B cell (primary cell): Measurements from ENCODE around the gene CCR5. TPM values are rescaled to one million over a fixed set of nuclear protein-coding genes. Genes with fewer than 3 reads are reported as not detected.
"Not testable (repeated sequence)": the region's sequence is repeated elsewhere in the genome, so short reads cannot be mapped to it uniquely, and the experiment has no call there.

ENCODE experiments used
- ATAC-seq: fragments of 200-7000 bp; cut with Tn5 transposase; one replicate; pipeline ENCODE4 v1.10.0; 2021; ENCODE audit warnings: low read depth, mild to moderate bottlenecking, moderate number of reproducible peaks, moderate library complexity
- CTCF ChIA-PET: fragments of 350-600 bp; sonication (Branson Sonifier 250); formaldehyde crosslinking; loops from one replicate; lab custom pipeline; 2021; ENCODE audit warnings: antibody characterized with exemption, inconsistent platforms; lab: Charles Lee
- POLR2A ChIA-PET: fragments of 350-600 bp; sonication (Branson Sonifier 250); formaldehyde crosslinking; loops from one replicate; lab custom pipeline; 2021; ENCODE audit warnings: antibody characterized with exemption; lab: Charles Lee
- DNase-seq: peaks from one replicate; pipeline ENCODE4 v3.0.0; 2013
- H2AFZ ChIP-seq: 2 replicates; pipeline ENCODE4 v1.6.1; 2012; ENCODE audit warnings: mild to moderate bottlenecking, low read depth, low read length; ENCODE audit not compliant: insufficient read depth, poor library complexity, severe bottlenecking
- H3K27ac ChIP-seq, 2 donors: 1 replicate in 1 of 2; 2 replicates in 1 of 2; pipeline ENCODE4 v1.5.1; 2012 to 2013; ENCODE audit warnings: low read length in 2 of 2, mild to moderate bottlenecking in 2 of 2, moderate library complexity in 1 of 2
- H3K27me3 ChIP-seq, 4 experiments: fragments of 200-600 bp in 1 of 4; sonication (generic) in 1 of 4; replicated peaks in 1 of 4; 1 replicate in 2 of 4; 2 replicates in 2 of 4; pipeline versions ENCODE4 v1.6.1 to v1.7.0; 2013 to 2016; ENCODE audit warnings: low read length in 3 of 4, mild to moderate bottlenecking in 2 of 4, mixed read lengths in 1 of 4, moderate library complexity in 1 of 4; ENCODE audit not compliant: insufficient read depth in 4 of 4, control insufficient read depth in 3 of 4; ENCODE audit errors: control extremely low read depth in 1 of 4
- H3K36me3 ChIP-seq, 2 experiments: replicated peaks in 1 of 2; 1 replicate in 1 of 2; 2 replicates in 1 of 2; pipeline versions ENCODE4 v1.6.1 to v1.7.1; 2013; ENCODE audit warnings: low read length in 1 of 2; ENCODE audit not compliant: insufficient read depth in 2 of 2, control insufficient read depth in 1 of 2; ENCODE audit errors: control extremely low read depth in 1 of 2, extremely low read depth in 1 of 2
- H3K4me1 ChIP-seq, 2 donors: fragments of 200-600 bp in 1 of 2; sonication (generic) in 1 of 2; 1 replicate in 1 of 2; 2 replicates in 1 of 2; pipeline versions ENCODE4 v1.5.1 to v1.6.1; 2013 to 2017; ENCODE audit warnings: low read length in 2 of 2; ENCODE audit not compliant: control insufficient read depth in 2 of 2, insufficient read depth in 2 of 2
- H3K4me2 ChIP-seq: replicated peaks from 2 replicates; pipeline ENCODE3; 2012; ENCODE audit warnings: mild to moderate bottlenecking, low read depth, low read length; ENCODE audit not compliant: poor library complexity, severe bottlenecking
- H3K4me3 ChIP-seq, 5 experiments: fragments of 200-600 bp in 1 of 5; sonication (generic) in 1 of 5; 1 replicate in 3 of 5; 2 replicates in 2 of 5; pipeline versions ENCODE4 v1.5.1 to v1.7.0; 2011 to 2016; ENCODE audit warnings: low read length in 4 of 5, mild to moderate bottlenecking in 4 of 5, low read depth in 2 of 5, control low read depth in 1 of 5, moderate library complexity in 1 of 5; ENCODE audit not compliant: insufficient read depth in 1 of 5; ENCODE audit errors: control extremely low read depth in 1 of 5, extremely low read depth in 1 of 5
- H3K79me2 ChIP-seq: fragments of 200-600 bp; sonication (generic); one replicate; pipeline ENCODE4 v1.6.0; 2016; ENCODE audit warnings: low read length; ENCODE audit not compliant: control insufficient read depth, insufficient read depth
- H3K9ac ChIP-seq: fragments of 200-600 bp; sonication (generic); 2 replicates; pipeline ENCODE4 v1.6.1; 2017; ENCODE audit warnings: mild to moderate bottlenecking, low read length, moderate library complexity
- H3K9me3 ChIP-seq, 3 donors: one replicate each; pipeline versions ENCODE4 v1.6.1 to v1.7.1; 2013; ENCODE audit warnings: low read length in 2 of 3; ENCODE audit not compliant: control insufficient read depth in 2 of 3, insufficient read depth in 1 of 3; ENCODE audit errors: control extremely low read depth in 1 of 3
- H4K20me1 ChIP-seq: 2 replicates; pipeline ENCODE4 v1.6.0; 2012; ENCODE audit warnings: mild to moderate bottlenecking, low read length; ENCODE audit not compliant: insufficient read depth, control insufficient read depth, poor library complexity, severe bottlenecking
- H3K27ac Mint-ChIP-seq: one replicate; pipeline ENCODE4 v1.8.0; 2021; ENCODE audit warnings: mixed read lengths
- H3K27me3 Mint-ChIP-seq: one replicate; pipeline ENCODE4 v1.8.0; 2021; ENCODE audit warnings: mixed read lengths
- H3K4me1 Mint-ChIP-seq: one replicate; pipeline ENCODE4 v1.8.0; 2021; ENCODE audit warnings: mixed read lengths
- H3K4me3 Mint-ChIP-seq: one replicate; pipeline ENCODE4 v1.8.0; 2021; ENCODE audit warnings: mixed read lengths
- H3K9me3 Mint-ChIP-seq: one replicate; pipeline ENCODE4 v1.8.0; 2022; ENCODE audit warnings: mixed read lengths; ENCODE audit not compliant: insufficient read depth
- EZH2 ChIP-seq: IDR thresholded peaks from 2 replicates; pipeline ENCODE4 v1.6.1; 2012; ENCODE audit warnings: borderline replicate concordance, low read depth, mild to moderate bottlenecking, moderate library complexity, low read length; ENCODE audit not compliant: insufficient read depth, poor library complexity, severe bottlenecking
- WGBS: methylation state at CpG from one replicate; pipeline ENCODE4 v1.1.5; 2013; ENCODE audit warnings: missing lambda C conversion rate; ENCODE audit not compliant: insufficient coverage; 5-methylcytosine and 5-hydroxymethylcytosine counted together
- intact Hi-C: fragments of 100-400 bp; cut with micrococcal nuclease; formaldehyde crosslinking; loops from one replicate; pipeline ENCODE4 v1.10.0; 2022
- polyA plus RNA-seq: library from polyadenylated mRNA; depleted of rRNA; stranded (reverse); fragments of >200 nt; gene quantifications from 2 replicates; pipeline ENCODE4 v1.2.3, GENCODE V29; 2012
- total RNA-seq, 2 donors: library from RNA; stranded (reverse); fragments of 120-200 nt in 1 of 2; gene quantifications; 1 replicate in 1 of 2; 2 replicates in 1 of 2; pipeline versions ENCODE4 v1.2.3 to v1.2.4, GENCODE V29; 2013 to 2022
- TF ChIP-seq, protein P1 (sequence below): fragments of 200-600 bp; IDR thresholded peaks from one replicate; pipeline ENCODE4 v1.8.0; 2022; ENCODE audit warnings: antibody characterized with exemption, mild to moderate bottlenecking

The CCR5 gene
- total and polyA plus RNA-seq, 2 donors (not counting 1 experiment from before 2014, with no cell fraction given), result 0.15 to 0.21 TPM

DNA sequence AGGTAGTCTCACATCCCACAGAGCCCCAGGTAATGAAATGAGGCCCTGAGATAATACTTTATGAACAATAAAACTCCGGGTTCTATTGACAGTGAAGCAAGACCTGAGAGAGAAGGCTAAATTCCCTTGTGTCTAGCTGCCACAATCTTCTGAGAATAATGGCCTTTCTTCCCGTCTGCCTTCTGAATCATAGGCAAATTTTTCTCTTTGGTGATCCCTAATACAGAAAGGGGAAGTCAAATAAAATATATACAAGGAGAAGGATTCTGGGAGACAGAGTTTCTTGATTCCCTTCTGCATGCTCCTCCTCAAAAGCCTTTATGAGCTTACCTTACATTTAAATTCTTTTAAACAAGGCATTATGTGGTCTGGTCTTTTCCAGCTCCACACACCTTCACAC is 46.7 kb upstream of the CCR5 start:
- CTCF ChIA-PET, result interaction anchor here (1.1 to 1.2 kb wide), 2 partner anchors 9 to 45 kb away, joined by 5 read pairs; no protein-coding TSS in a partner anchor
- Histone ChIP-seq H3K9me3 (no peaks in the 10 kb centered on the region), H3K36me3 (no peaks in the 10 kb centered on the region), H3K4me3 (no peak overlapping the region), H3K79me2 (no peaks in the 10 kb centered on the region), H3K27me3 (no peaks in the 10 kb centered on the region), H3K9ac (no peak overlapping the region), H4K20me1 (no peaks in the 10 kb centered on the region), H3K4me2 (no peak overlapping the region), H2AFZ (no peak overlapping the region), H3K27ac (no peak overlapping the region), H3K4me1 (peaks cover 29 to 30% of the 10 kb centered on the region in 2 donors)
- Mint-ChIP-seq H3K27me3 (no peaks in the 10 kb centered on the region), H3K9me3 (no peaks in the 10 kb centered on the region), H3K4me3 (no peak overlapping the region), H3K4me1 (peaks cover 36% of the 10 kb centered on the region), H3K27ac (no peak overlapping the region)
- ATAC-seq (no peak), DNase-seq (no peak)
- intact Hi-C loops, result loop anchor here (5.0 kb wide), 2 partner anchors 37 to 38 kb away; no protein-coding TSS in a partner anchor
- TF ChIP-seq, protein P1, sequence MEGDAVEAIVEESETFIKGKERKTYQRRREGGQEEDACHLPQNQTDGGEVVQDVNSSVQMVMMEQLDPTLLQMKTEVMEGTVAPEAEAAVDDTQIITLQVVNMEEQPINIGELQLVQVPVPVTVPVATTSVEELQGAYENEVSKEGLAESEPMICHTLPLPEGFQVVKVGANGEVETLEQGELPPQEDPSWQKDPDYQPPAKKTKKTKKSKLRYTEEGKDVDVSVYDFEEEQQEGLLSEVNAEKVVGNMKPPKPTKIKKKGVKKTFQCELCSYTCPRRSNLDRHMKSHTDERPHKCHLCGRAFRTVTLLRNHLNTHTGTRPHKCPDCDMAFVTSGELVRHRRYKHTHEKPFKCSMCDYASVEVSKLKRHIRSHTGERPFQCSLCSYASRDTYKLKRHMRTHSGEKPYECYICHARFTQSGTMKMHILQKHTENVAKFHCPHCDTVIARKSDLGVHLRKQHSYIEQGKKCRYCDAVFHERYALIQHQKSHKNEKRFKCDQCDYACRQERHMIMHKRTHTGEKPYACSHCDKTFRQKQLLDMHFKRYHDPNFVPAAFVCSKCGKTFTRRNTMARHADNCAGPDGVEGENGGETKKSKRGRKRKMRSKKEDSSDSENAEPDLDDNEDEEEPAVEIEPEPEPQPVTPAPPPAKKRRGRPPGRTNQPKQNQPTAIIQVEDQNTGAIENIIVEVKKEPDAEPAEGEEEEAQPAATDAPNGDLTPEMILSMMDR, result no peak
- no CpG with 5 or more reads among the region's 2 CpGs for WGBS
- POLR2A ChIA-PET, result no interaction called here

DNA sequence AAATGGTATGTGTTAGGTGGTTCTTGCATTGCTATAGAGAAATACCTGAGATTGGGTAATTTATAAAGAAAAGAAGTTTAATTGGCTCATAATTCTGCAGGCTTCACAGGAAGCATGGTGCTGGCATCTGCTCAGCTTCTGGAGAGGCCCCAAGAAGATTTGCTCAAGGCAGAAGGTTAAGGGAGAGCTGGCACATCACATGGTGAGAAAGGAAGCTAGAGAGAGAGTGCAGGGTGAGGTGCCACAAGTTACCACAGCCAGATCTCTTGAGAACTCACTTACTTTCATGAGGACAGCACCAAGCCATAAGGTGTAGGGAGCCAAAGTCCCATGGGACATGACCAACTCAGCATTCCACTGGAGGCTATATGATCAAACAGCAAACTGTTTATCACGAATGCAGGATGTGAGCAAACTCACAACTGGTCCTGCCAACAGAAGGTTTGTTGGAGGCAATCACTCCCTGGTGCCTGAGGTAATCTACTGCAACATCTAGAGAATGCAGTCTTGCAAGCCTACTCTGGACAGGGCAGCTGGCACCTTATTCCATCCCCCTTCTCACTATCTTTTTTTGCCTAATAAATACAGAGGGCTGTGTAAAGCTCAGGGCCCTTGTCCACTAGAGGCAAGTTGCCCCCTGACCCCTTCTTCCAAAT is 45.0 kb upstream of the CCR5 start:
- Mint-ChIP-seq H3K27ac (no peak overlapping the region), H3K9me3 (no peaks in the 10 kb centered on the region), H3K4me1 (peaks cover 29% of the 10 kb centered on the region), H3K27me3 (no peaks in the 10 kb centered on the region), H3K4me3 (no peak overlapping the region)
- no peak overlapping the region for H3K9ac ChIP-seq
- H3K4me2 ChIP-seq, result no peak overlapping the region
- intact Hi-C loops, result no loop called here
- H3K9me3 ChIP-seq, result no peaks in the 10 kb centered on the region
- no peak for DNase-seq
- no peaks in the 10 kb centered on the region for H3K27me3 ChIP-seq
- H4K20me1 ChIP-seq, result no peaks in the 10 kb centered on the region
- H3K27ac ChIP-seq, result no peak overlapping the region
- no peak overlapping the region for H2AFZ ChIP-seq
- no peaks in the 10 kb centered on the region for H3K79me2 ChIP-seq
- ChIA-PET POLR2A (no interaction called here), CTCF (no interaction called here)
- H3K4me3 ChIP-seq, result no peak overlapping the region
- TF ChIP-seq, protein P1, result no peak
- TF ChIP-seq EZH2, result no peak
- ATAC-seq, result no peak
- no peaks in the 10 kb centered on the region for H3K36me3 ChIP-seq
- H3K4me1 ChIP-seq, result peaks cover 23% of the 10 kb centered on the region in 2 donors
- WGBS, result 89% methylated on average over 1 of the region's 1 CpG

- POLR2A ChIA-PET, H3K27me3 Mint-ChIP-seq: not testable (repeated sequence)
Measured at GRCh38 chr3:46330676-46331075, 40.1 kb upstream of the CCR5 start.

More at GRCh38 chr3:46330676-46331075, 40.1 kb upstream of the CCR5 start:
- DNase-seq, H3K9ac ChIP-seq, H3K4me3 Mint-ChIP-seq, H2AFZ ChIP-seq, H3K4me3 ChIP-seq, ATAC-seq, H3K9me3 ChIP-seq, H3K27ac ChIP-seq, intact Hi-C loops, H3K79me2 ChIP-seq, H4K20me1 ChIP-seq, H3K4me2 ChIP-seq, H3K4me1 Mint-ChIP-seq, H3K9me3 Mint-ChIP-seq, H3K36me3 ChIP-seq, H3K27ac Mint-ChIP-seq, CTCF ChIA-PET, H3K27me3 ChIP-seq, H3K4me1 ChIP-seq: not testable (repeated sequence)
- WGBS, result 95% methylated on average over 3 of the region's 3 CpGs
